HepG2 (cell line): ENCODE data around the gene MCF2L. TPM values are rescaled to one million over a fixed set of nuclear protein-coding genes. Genes with fewer than 3 reads are reported as not detected.
A peak's percentile ranks its signal among the peaks of the same experiment; 100 is the strongest.

Source experiments
- DNMT3B ChIP-seq: conservative IDR thresholded peaks from 2 replicates; pipeline ENCODE4 v1.6.1; 2016; ENCODE audit warnings: missing biosample characterization, control low read depth
- FOXO1 ChIP-seq: sonication (generic); formaldehyde crosslinking; IDR thresholded peaks from 2 replicates; pipeline ENCODE4 v1.4.0; 2020; ENCODE audit warnings: missing genetic modification reagents
- MATR3 ChIP-seq: sonication (generic); formaldehyde crosslinking; IDR thresholded peaks from 2 replicates; pipeline ENCODE4 v1.4.0; 2020; ENCODE audit warnings: missing genetic modification reagents
- POLR2AphosphoS2 ChIP-seq: IDR thresholded peaks from 2 replicates; pipeline ENCODE4 v1.6.1; 2011; ENCODE audit warnings: low read depth, low read length, improper control_type of control experiment
- SALL1 ChIP-seq: sonication (generic); formaldehyde crosslinking; IDR thresholded peaks from 2 replicates; pipeline ENCODE4 v1.8.0; 2022; ENCODE audit warnings: mild to moderate bottlenecking, missing genetic modification reagents
- SP2 ChIP-seq: sonication (generic); formaldehyde crosslinking; IDR thresholded peaks from 2 replicates; pipeline ENCODE4 v1.5.1; 2020; ENCODE audit warnings: mild to moderate bottlenecking, missing genetic modification reagents
- STAT5B ChIP-seq: sonication (generic); formaldehyde crosslinking; IDR thresholded peaks from 2 replicates; pipeline ENCODE4 v1.4.0; 2020; ENCODE audit warnings: missing genetic modification reagents
- TOPORS ChIP-seq: sonication (generic); formaldehyde crosslinking; IDR thresholded peaks from 2 replicates; pipeline ENCODE4 v1.8.0; 2023; ENCODE audit warnings: mild to moderate bottlenecking, missing genetic modification reagents
- ZFAT ChIP-seq: sonication (generic); formaldehyde crosslinking; conservative IDR thresholded peaks from 2 replicates; pipeline ENCODE4 v1.8.1; 2023; ENCODE audit warnings: missing genetic modification reagents, inconsistent platforms
- ZNF121 ChIP-seq: sonication (generic); formaldehyde crosslinking; IDR thresholded peaks from 2 replicates; pipeline ENCODE4 v1.5.0; 2020; ENCODE audit warnings: mild to moderate bottlenecking, missing genetic modification reagents
- ZNF773 ChIP-seq: sonication (generic); formaldehyde crosslinking; IDR thresholded peaks from 2 replicates; pipeline ENCODE4 v1.4.0; 2020; ENCODE audit warnings: missing genetic modification reagents, borderline replicate concordance
- polyA plus RNA-seq, 8 experiments: library from polyadenylated mRNA; depleted of rRNA in 3 of 8; stranded (reverse) in 7 of 8; unstranded in 1 of 8; fragments of >200 nt; fragmentation: Illumina TruSeq in 4 of 8; extraction: Trizol in 4 of 8; gene quantifications; 2 replicates each; pipeline versions ENCODE4 v1.2.1 to v1.2.3, GENCODE V29; 2011 to 2016; ENCODE audit warnings: low read depth in 4 of 8, missing spikeins in 1 of 8, mixed read lengths in 1 of 8; ENCODE audit not compliant: insufficient read depth in 1 of 8
- total RNA-seq, 5 experiments: library from RNA; depleted of rRNA; stranded (reverse); fragments of >200 nt; fragmentation: Illumina TruSeq; extraction: Trizol; gene quantifications; 2 replicates each; pipeline ENCODE4 v1.2.3, GENCODE V29; 2016; ENCODE audit warnings: low read depth in 1 of 5
- TF ChIP-seq, protein P1 (sequence below): sonication (generic); formaldehyde crosslinking; IDR thresholded peaks from 2 replicates; pipeline ENCODE4 v1.4.0; 2020; ENCODE audit warnings: missing genetic modification reagents, low read depth, mild to moderate bottlenecking, borderline replicate concordance
- TF ChIP-seq, protein P2 (sequence below): sonication (generic); formaldehyde crosslinking; IDR thresholded peaks from one replicate; pipeline ENCODE4 v1.5.1; 2020; ENCODE audit warnings: mild to moderate bottlenecking, missing genetic modification reagents; ENCODE audit errors: not compliant biosample characterization
- TF ChIP-seq, protein P3 (sequence below): sonication (generic); formaldehyde crosslinking; IDR thresholded peaks from 2 replicates; pipeline ENCODE4 v1.5.0; 2020; ENCODE audit warnings: mild to moderate bottlenecking, missing genetic modification reagents, borderline replicate concordance
- TF ChIP-seq, protein P4 (sequence below): sonication (generic); formaldehyde crosslinking; IDR thresholded peaks from 2 replicates; pipeline ENCODE4 v1.4.0; 2020; ENCODE audit warnings: missing genetic modification reagents

The MCF2L gene
- total and polyA plus RNA-seq, 2 of the 13 experiments (the other 11 are each of a cell fraction or from before 2014, with no cell fraction given): 19.4 to 28.4 TPM

DNA sequence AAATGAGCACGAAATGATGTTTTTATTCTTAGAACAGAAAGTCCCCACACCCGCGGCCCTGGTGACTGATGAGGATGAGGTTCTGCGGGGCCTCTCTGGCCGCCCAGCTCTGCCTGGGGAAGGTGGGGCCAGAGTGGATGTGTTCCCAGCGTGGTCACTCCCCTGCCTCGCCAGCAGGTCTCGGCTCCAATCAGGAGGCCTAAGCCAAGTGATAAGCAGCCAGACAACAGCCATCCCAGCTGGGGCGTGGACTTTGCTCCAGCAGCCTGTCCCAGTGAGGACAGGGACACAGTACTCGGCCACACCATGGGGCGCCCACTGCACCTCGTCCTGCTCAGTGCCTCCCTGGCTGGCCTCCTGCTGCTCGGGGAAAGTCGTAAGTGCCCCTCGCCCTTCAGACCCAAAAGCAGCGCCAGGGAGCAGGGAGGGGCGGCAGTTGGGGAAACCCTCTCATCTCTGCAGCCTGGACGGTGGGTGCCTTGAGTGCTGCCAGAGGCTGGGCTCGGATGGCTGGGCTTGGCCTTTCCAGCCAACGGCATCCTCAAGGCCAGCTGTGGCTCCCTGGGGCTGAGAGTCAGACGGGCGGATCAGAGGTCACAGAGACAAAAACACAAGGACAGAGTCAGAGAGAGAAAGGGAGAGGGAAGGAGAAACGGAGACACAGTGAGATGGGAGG, 153.7 kb downstream of the MCF2L start, which contains the start of gene F10 (continued):
- TF ChIP-seq, protein P1, sequence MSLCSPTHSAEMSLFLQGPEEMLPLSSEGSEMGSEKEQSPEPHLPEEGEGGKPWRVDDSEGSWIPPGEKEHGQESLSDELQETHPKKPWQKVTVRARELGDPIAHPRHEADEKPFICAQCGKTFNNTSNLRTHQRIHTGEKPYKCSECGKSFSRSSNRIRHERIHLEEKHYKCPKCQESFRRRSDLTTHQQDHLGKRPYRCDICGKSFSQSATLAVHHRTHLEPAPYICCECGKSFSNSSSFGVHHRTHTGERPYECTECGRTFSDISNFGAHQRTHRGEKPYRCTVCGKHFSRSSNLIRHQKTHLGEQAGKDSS (CRISPR knock-in tag): peak; percentile 96
- TF ChIP-seq, protein P2, sequence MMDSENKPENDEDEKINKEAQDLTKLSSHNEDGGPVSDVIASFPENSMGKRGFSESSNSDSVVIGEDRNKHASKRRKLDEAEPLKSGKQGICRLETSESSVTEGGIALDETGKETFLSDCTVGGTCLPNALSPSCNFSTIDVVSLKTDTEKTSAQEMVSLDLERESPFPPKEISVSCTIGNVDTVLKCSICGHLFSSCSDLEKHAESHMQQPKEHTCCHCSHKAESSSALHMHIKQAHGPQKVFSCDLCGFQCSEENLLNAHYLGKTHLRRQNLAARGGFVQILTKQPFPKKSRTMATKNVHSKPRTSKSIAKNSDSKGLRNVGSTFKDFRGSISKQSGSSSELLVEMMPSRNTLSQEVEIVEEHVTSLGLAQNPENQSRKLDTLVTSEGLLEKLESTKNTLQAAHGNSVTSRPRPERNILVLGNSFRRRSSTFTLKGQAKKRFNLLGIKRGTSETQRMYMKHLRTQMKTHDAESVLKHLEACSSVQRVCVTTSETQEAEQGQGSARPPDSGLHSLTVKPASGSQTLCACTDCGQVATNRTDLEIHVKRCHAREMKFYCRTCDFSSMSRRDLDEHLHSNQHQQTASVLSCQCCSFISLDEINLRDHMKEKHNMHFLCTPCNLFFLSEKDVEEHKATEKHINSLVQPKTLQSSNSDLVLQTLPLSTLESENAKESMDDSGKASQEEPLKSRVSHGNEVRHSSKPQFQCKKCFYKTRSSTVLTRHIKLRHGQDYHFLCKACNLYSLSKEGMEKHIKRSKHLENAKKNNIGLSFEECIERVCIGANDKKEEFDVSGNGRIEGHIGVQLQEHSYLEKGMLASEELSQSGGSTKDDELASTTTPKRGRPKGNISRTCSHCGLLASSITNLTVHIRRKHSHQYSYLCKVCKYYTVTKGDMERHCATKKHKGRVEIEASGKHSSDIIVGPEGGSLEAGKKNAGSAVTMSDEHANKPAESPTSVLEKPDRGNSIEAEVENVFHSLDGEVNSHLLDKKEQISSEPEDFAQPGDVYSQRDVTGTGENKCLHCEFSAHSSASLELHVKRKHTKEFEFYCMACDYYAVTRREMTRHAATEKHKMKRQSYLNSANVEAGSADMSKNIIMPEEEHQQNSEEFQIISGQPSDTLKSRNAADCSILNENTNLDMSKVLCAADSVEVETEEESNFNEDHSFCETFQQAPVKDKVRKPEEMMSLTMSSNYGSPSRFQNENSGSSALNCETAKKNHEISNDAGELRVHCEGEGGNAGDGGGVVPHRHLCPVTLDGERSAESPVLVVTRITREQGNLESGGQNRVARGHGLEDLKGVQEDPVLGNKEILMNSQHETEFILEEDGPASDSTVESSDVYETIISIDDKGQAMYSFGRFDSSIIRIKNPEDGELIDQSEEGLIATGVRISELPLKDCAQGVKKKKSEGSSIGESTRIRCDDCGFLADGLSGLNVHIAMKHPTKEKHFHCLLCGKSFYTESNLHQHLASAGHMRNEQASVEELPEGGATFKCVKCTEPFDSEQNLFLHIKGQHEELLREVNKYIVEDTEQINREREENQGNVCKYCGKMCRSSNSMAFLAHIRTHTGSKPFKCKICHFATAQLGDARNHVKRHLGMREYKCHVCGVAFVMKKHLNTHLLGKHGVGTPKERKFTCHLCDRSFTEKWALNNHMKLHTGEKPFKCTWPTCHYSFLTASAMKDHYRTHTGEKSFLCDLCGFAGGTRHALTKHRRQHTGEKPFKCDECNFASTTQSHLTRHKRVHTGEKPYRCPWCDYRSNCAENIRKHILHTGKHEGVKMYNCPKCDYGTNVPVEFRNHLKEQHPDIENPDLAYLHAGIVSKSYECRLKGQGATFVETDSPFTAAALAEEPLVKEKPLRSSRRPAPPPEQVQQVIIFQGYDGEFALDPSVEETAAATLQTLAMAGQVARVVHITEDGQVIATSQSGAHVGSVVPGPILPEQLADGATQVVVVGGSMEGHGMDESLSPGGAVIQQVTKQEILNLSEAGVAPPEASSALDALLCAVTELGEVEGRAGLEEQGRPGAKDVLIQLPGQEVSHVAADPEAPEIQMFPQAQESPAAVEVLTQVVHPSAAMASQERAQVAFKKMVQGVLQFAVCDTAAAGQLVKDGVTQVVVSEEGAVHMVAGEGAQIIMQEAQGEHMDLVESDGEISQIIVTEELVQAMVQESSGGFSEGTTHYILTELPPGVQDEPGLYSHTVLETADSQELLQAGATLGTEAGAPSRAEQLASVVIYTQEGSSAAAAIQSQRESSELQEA: peak; percentile 48
- TF ChIP-seq SP2 (CRISPR knock-in tag) (peak; percentile 82), SALL1 (CRISPR knock-in tag) (peak; percentile 96), STAT5B (CRISPR knock-in tag) (0 out of 2 replicates have a peak, but pooled peaks have one; percentile 29), TOPORS (CRISPR knock-in tag) (peak; percentile 89; the same call in 1 of the 2 replicates), MATR3 (CRISPR knock-in tag) (no peak), ZNF121 (CRISPR knock-in tag) (peak; percentile 9; the same call in 1 of the 2 replicates), ZNF773 (0 out of 2 replicates have a peak, but pooled peaks have one; percentile 37), DNMT3B (CRISPR knock-in tag) (no peak), FOXO1 (CRISPR knock-in tag) (peak; percentile 91), POLR2AphosphoS2 (peak; percentile 71; the same call in 1 of the 2 replicates), ZFAT (no peak)
- TF ChIP-seq, protein P3, sequence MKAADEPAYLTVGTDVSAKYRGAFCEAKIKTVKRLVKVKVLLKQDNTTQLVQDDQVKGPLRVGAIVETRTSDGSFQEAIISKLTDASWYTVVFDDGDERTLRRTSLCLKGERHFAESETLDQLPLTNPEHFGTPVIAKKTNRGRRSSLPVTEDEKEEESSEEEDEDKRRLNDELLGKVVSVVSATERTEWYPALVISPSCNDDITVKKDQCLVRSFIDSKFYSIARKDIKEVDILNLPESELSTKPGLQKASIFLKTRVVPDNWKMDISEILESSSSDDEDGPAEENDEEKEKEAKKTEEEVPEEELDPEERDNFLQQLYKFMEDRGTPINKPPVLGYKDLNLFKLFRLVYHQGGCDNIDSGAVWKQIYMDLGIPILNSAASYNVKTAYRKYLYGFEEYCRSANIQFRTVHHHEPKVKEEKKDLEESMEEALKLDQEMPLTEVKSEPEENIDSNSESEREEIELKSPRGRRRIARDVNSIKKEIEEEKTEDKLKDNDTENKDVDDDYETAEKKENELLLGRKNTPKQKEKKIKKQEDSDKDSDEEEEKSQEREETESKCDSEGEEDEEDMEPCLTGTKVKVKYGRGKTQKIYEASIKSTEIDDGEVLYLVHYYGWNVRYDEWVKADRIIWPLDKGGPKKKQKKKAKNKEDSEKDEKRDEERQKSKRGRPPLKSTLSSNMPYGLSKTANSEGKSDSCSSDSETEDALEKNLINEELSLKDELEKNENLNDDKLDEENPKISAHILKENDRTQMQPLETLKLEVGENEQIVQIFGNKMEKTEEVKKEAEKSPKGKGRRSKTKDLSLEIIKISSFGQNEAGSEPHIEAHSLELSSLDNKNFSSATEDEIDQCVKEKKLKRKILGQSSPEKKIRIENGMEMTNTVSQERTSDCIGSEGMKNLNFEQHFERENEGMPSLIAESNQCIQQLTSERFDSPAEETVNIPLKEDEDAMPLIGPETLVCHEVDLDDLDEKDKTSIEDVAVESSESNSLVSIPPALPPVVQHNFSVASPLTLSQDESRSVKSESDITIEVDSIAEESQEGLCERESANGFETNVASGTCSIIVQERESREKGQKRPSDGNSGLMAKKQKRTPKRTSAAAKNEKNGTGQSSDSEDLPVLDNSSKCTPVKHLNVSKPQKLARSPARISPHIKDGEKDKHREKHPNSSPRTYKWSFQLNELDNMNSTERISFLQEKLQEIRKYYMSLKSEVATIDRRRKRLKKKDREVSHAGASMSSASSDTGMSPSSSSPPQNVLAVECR: peak; percentile 94
- TF ChIP-seq, protein P4, sequence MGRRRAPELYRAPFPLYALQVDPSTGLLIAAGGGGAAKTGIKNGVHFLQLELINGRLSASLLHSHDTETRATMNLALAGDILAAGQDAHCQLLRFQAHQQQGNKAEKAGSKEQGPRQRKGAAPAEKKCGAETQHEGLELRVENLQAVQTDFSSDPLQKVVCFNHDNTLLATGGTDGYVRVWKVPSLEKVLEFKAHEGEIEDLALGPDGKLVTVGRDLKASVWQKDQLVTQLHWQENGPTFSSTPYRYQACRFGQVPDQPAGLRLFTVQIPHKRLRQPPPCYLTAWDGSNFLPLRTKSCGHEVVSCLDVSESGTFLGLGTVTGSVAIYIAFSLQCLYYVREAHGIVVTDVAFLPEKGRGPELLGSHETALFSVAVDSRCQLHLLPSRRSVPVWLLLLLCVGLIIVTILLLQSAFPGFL (CRISPR knock-in tag): no peak
